ENCODE results near the gene TSPAN15.

TSPAN15 gene

DNA sequence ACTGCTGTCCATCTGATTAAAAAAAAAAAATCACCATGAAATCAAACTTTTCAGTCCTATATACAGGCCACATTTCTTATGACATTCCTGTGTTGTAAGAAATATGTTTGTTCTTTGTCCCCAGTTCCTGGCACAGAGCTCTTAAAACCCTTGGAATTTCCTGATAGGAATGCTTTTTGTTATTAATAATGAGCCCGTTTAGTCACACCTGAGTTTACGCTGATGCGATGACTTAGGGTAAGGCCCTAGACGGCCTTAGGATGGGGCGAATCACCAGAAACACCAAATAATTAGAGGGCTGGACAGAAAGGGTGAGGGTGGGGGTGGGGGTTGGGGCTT, 17.5 kb downstream of the TSPAN15 start:
- DNase-seq (ENCODE audit: low spot score): no peak
- TF ChIP-seq, protein P1, sequence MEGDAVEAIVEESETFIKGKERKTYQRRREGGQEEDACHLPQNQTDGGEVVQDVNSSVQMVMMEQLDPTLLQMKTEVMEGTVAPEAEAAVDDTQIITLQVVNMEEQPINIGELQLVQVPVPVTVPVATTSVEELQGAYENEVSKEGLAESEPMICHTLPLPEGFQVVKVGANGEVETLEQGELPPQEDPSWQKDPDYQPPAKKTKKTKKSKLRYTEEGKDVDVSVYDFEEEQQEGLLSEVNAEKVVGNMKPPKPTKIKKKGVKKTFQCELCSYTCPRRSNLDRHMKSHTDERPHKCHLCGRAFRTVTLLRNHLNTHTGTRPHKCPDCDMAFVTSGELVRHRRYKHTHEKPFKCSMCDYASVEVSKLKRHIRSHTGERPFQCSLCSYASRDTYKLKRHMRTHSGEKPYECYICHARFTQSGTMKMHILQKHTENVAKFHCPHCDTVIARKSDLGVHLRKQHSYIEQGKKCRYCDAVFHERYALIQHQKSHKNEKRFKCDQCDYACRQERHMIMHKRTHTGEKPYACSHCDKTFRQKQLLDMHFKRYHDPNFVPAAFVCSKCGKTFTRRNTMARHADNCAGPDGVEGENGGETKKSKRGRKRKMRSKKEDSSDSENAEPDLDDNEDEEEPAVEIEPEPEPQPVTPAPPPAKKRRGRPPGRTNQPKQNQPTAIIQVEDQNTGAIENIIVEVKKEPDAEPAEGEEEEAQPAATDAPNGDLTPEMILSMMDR (IDR thresholded peaks at IDR 0.05; ENCODE audit: extremely low read depth, missing control alignments): no peak

DNA sequence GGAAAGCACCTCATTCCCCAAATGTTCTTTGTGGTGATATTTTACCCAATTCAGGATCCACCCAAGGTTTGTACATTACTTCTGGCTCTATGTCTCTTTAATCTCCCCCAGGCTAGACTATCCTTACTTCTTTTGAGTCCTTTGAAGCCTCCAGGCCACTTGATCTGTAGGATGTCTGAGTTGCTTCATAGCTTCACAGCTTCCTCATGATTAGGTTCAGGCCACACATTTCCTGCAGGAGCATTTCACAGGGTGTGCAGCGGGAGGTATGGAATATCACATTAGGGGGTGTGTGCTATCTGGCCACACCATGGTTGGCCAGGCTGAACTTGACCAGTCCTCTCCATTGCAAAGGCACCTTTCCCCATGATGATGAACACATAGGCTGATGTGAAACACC, 18.7 kb downstream of the TSPAN15 start:
- TF ChIP-seq, protein P1 (IDR thresholded peaks at IDR 0.05; ENCODE audit: extremely low read depth, missing control alignments): no peak
- DNase-seq (ENCODE audit: low spot score): no peak

DNA sequence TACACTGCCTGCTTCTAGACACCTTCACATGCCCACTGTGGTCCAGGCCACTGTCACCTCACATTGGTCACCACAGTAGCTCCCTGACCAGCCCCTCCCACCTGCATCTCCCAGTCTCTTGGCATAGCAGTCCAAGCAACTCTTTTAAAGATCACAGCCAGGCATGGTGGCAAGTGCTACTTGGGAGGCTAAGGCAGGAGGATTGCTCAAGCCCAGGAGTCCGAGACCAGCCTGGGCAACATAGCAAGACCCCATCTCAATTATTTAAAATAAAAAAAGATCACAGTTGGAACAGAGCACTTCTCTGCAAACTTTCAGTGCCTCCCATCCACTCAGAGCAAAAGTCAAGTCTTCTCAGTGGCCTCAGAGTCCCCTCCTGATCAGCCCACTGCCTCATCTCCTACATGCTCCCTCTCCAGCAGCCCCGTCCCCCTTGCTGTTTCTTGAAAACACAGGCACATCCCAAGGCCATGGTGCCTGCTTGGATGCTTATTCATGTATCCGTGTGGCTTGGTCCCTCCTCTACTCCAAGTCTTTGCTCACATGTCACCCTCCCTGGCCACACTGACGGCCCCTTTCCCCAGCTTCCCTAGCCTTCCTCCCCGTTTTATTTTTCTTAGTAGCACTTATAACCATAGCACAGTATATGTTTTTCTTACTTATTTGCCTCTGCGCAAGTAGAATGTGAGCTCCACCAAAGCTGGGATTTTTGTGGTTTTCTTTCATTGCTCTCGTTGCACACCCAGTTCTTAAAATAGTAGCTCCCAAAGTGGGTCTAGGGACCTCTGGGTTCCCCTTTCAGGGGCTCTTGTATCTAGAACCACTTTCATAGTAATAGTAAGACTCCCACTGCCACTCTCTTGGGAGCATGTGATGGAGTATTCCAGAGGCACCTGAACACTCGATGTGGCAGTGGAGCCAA, 19.5 kb downstream of the TSPAN15 start:
- TF ChIP-seq, protein P1 (IDR thresholded peaks at IDR 0.05; ENCODE audit: extremely low read depth, missing control alignments): no peak
- no peak for DNase-seq (ENCODE audit: low spot score)

DNA sequence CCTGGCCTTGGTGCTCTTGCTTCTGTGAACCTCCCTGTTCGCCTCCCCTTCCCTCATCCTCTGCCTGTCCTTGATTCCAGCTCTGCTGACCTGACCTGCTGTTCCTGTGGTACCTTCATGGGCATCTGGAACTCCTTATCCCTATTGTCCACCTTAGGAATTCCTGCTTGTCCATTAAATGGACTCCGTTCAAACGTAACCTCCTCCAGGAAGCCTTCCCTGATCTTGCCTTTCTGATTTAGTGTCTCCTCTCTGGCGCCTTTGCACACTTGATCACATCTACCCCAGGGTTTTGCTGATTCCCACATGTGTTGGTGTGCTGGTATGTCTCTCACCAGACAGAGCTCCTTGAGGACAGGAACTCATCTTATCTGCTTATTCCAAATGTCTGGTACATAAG, 20.9 kb downstream of the TSPAN15 start:
- TF ChIP-seq, protein P1 (IDR thresholded peaks at IDR 0.05; ENCODE audit: extremely low read depth, missing control alignments): no peak
- DNase-seq (ENCODE audit: low spot score): no peak

DNA sequence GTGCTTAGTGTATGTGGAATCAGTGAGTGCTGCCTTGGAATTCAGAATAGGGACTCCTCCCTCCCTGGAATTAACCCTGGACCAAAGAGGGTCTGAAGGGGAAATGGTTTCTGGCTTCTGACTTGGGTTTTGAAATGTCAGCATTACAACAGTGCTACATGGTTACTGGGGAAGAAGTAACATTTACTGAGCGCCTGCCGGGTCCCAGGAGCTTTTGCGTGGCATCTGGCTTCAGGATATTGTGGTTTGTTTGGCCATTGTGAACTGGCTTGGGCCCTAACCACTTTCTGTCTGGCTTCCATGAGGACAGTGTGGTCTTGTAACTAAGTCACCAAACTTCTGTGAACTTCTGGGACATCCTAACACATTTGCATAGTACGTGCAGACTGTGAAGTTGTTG, 21.3 kb downstream of the TSPAN15 start:
- TF ChIP-seq, protein P1 (IDR thresholded peaks at IDR 0.05; ENCODE audit: extremely low read depth, missing control alignments): no peak
- DNase-seq (ENCODE audit: low spot score): no peak

DNA sequence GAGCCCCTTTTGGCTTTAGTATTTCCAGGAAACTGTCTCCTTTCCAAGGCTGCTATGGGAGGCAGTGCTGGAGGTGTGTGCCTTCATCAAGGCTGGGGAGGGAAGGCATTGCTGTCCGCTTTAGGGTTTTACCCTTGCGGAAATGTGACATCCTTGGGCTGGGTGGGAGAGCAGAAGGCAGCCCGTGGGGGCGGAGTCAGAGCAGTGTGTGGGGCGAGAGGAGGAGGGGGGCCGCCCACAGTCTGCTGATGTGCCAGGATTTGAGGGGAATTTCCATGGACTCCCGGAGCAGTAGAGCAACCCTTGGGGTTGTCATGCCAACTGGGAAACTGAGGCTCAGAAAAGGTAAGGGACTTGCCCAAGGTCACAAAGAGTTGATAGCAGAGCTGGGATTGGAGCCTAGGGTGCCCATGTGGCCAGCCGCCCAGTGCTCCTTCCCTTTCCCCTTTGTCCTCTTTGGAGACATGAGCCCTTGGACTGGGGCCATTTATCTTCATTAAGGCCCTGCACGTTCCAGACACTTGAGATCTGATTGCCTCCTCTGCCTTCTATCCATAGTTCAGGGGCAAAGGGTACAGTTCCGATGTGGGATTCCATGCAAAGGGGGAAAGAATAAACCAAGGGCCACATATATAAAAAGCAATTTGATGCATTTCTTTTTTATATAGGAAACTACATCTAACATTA, 22.2 kb downstream of the TSPAN15 start:
- no peak for DNase-seq (ENCODE audit: low spot score)
- TF ChIP-seq, protein P1 (IDR thresholded peaks at IDR 0.05; ENCODE audit: extremely low read depth, missing control alignments): no peak

DNA sequence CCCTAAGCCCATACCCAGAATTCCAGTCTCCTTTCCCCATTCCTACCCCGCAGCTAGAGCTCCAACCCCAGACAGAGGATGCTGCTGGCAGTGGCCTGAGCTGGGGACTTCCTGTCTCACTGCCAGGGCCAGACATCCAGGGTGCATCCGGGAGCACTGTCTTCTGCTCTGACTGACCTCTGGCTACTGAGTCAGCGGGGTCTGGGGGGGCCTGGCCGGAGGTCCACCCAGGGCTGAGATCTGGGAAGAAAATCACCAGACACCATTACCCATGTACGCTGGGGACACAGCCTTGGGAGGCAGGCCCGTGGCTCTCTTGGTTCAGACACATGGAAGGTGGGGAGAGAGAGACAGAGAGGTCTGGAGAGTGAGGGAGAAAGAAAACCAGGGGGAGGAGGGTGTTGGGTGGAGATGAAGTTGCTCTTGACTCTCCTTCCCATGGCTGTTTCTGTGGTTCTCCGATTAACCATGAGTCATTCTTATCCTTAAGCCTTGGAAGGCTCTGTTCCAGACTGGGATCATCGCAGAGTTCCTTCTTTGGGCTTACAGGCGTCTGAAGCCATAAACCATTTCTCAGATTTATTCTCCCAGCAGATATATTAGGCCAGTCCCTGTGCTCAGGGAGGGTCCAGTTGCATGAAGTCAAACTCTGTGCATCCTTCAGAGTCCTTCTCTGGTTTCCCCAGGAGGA, 23.6 kb downstream of the TSPAN15 start:
- no peak for DNase-seq (ENCODE audit: low spot score)
- TF ChIP-seq, protein P1 (IDR thresholded peaks at IDR 0.05; ENCODE audit: extremely low read depth, missing control alignments): no peak
